ENCODE measurements around the gene PDCD1.
"Not testable (repeated sequence)": the region's sequence is repeated elsewhere in the genome, so short reads cannot be mapped to it uniquely, and the experiment has no call there.

PDCD1 gene

DNA sequence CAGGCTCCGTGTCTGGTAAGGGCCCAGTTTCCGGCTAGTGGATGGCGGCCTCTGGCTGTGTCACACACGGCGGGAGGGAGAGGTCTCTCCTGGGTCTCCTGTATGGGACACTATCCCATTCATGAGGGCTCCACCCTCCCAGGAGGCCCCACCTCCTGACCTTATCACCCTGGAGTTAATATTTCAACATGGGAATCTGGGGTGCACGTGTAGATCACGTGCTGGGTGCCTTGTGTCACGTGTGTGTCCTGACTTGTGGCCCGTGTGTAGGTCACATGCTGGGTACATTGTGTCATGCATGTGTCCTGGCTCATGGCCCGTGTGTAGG, 39.8 kb downstream of the PDCD1 start:
- TF ChIP-seq, protein P1, sequence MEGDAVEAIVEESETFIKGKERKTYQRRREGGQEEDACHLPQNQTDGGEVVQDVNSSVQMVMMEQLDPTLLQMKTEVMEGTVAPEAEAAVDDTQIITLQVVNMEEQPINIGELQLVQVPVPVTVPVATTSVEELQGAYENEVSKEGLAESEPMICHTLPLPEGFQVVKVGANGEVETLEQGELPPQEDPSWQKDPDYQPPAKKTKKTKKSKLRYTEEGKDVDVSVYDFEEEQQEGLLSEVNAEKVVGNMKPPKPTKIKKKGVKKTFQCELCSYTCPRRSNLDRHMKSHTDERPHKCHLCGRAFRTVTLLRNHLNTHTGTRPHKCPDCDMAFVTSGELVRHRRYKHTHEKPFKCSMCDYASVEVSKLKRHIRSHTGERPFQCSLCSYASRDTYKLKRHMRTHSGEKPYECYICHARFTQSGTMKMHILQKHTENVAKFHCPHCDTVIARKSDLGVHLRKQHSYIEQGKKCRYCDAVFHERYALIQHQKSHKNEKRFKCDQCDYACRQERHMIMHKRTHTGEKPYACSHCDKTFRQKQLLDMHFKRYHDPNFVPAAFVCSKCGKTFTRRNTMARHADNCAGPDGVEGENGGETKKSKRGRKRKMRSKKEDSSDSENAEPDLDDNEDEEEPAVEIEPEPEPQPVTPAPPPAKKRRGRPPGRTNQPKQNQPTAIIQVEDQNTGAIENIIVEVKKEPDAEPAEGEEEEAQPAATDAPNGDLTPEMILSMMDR (IDR thresholded peaks at IDR 0.05; ENCODE audit: low read depth, low read length, poor library complexity, severe bottlenecking) = no peak
- TF ChIP-seq EZH2phosphoT487 (IDR thresholded peaks at IDR 0.05; ENCODE audit: borderline replicate concordance, low read length) = no peak
- Histone ChIP-seq H3K9me3 (ENCODE audit: control insufficient read depth, insufficient read depth, low read length) (peaks cover 8% of the 10 kb centered on the region; the same call in 1 of the 2 replicates), H4K20me1 (ENCODE audit: control insufficient read depth, insufficient read depth, low read depth, low read length) (no peaks in the 10 kb centered on the region), H3K4me3 (ENCODE audit: low read length) (no peak overlapping the region), H3K27me3 (ENCODE audit: control insufficient read depth, low read length) (no peaks in the 10 kb centered on the region), H3K9me2 (replicated peaks; ENCODE audit: control insufficient read depth, low read length) (no peaks in the 10 kb centered on the region), H3K36me3 (ENCODE audit: control insufficient read depth, low read length) (no peaks in the 10 kb centered on the region), H3K4me1 (ENCODE audit: control insufficient read depth, low read length) (peaks cover 16% of the 10 kb centered on the region), H3K4me2 (ENCODE audit: low read length) (no peak overlapping the region), H3F3A (ENCODE audit: control insufficient read depth, insufficient read depth) (peaks cover 7% of the 10 kb centered on the region), H3K27ac (ENCODE audit: low read depth, low read length) (no peak overlapping the region), H3K79me2 (ENCODE audit: control insufficient read depth, low read length) (no peaks in the 10 kb centered on the region)

- Histone ChIP-seq H3K79me2 (ENCODE audit: control insufficient read depth, low read length) (no peaks in the 10 kb centered on the region), H3K27me3 (ENCODE audit: control insufficient read depth, low read length) (no peaks in the 10 kb centered on the region), H4K20me1 (ENCODE audit: control insufficient read depth, insufficient read depth, low read depth, low read length) (no peaks in the 10 kb centered on the region), H3F3A (ENCODE audit: control insufficient read depth, insufficient read depth) (peaks cover 7% of the 10 kb centered on the region), H3K27ac (ENCODE audit: low read depth, low read length) (no peak overlapping the region), H3K9me2 (replicated peaks; ENCODE audit: control insufficient read depth, low read length) (no peaks in the 10 kb centered on the region), H3K4me2 (ENCODE audit: low read length) (no peak overlapping the region), H3K4me3 (ENCODE audit: low read length) (no peak overlapping the region), H3K4me1 (ENCODE audit: control insufficient read depth, low read length) (peaks cover 21% of the 10 kb centered on the region), H3K9me3 (ENCODE audit: control insufficient read depth, insufficient read depth, low read length) (peaks cover 8% of the 10 kb centered on the region; the same call in 1 of the 2 replicates), H3K36me3 (ENCODE audit: control insufficient read depth, low read length) (no peaks in the 10 kb centered on the region)
- no peak for TF ChIP-seq EZH2phosphoT487 (IDR thresholded peaks at IDR 0.05; ENCODE audit: borderline replicate concordance, low read length)
- TF ChIP-seq, protein P1 (IDR thresholded peaks at IDR 0.05; ENCODE audit: low read depth, low read length, poor library complexity, severe bottlenecking) = no peak
Observed at GRCh38 chr2:241818229-241818942, 40.3 kb downstream of the PDCD1 start.

DNA sequence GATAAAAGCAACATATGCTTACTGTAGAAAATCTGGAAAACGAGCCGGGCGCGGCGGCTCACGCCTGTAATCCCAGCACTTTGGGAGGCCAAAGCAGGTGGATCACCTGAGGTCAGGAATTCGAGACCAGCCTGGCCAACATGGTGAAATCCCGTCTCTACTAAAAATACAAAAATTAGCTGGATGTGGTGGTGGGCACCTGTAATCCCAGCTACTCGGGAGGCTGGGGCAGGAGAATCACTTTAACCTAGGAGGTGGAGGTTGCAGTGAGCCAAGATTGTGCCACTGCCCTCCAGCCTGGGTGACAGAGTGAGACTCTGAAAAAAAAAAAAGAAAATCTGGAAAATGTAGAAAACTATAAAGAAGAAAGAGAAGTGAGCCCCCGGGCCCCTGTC, 40.9 kb downstream of the PDCD1 start:
- H3K36me3 ChIP-seq (ENCODE audit: control insufficient read depth, low read length); H3K9me2 ChIP-seq (replicated peaks; ENCODE audit: control insufficient read depth, low read length); H4K20me1 ChIP-seq (ENCODE audit: control insufficient read depth, insufficient read depth, low read depth, low read length): not testable (repeated sequence)

GRCh38 chr2:241817126-241817820, 41.4 kb downstream of the PDCD1 start:
- peak overlapping the region; percentile 14; the same call in 1 of the 2 replicates for H3K4me2 ChIP-seq (ENCODE audit: low read length)
- no peak for TF ChIP-seq EZH2phosphoT487 (IDR thresholded peaks at IDR 0.05; ENCODE audit: borderline replicate concordance, low read length)
- TF ChIP-seq, protein P1 (IDR thresholded peaks at IDR 0.05; ENCODE audit: low read depth, low read length, poor library complexity, severe bottlenecking) = no peak

More for the DNA sequence above, 40.9 kb downstream of the PDCD1 start:
- H3K4me3 ChIP-seq (ENCODE audit: low read length); H3K9me3 ChIP-seq (ENCODE audit: control insufficient read depth, insufficient read depth, low read length); H3K27me3 ChIP-seq (ENCODE audit: control insufficient read depth, low read length); H3K4me2 ChIP-seq (ENCODE audit: low read length); H3K27ac ChIP-seq (ENCODE audit: low read depth, low read length); H3K79me2 ChIP-seq (ENCODE audit: control insufficient read depth, low read length); H3F3A ChIP-seq (ENCODE audit: control insufficient read depth, insufficient read depth): not testable (repeated sequence)
- H3K4me1 ChIP-seq (ENCODE audit: control insufficient read depth, low read length) = peaks cover 27% of the 10 kb centered on the region

More at GRCh38 chr2:241817126-241817820, 41.4 kb downstream of the PDCD1 start:
- Histone ChIP-seq H3K4me1 (ENCODE audit: control insufficient read depth, low read length) (peaks cover 29% of the 10 kb centered on the region), H3K27ac (ENCODE audit: low read depth, low read length) (no peak overlapping the region), H3K9me2 (replicated peaks; ENCODE audit: control insufficient read depth, low read length) (no peaks in the 10 kb centered on the region), H3F3A (ENCODE audit: control insufficient read depth, insufficient read depth) (no peaks in the 10 kb centered on the region), H3K79me2 (ENCODE audit: control insufficient read depth, low read length) (no peaks in the 10 kb centered on the region), H4K20me1 (ENCODE audit: control insufficient read depth, insufficient read depth, low read depth, low read length) (no peaks in the 10 kb centered on the region), H3K4me3 (ENCODE audit: low read length) (no peak overlapping the region), H3K27me3 (ENCODE audit: control insufficient read depth, low read length) (no peaks in the 10 kb centered on the region), H3K36me3 (ENCODE audit: control insufficient read depth, low read length) (no peaks in the 10 kb centered on the region), H3K9me3 (ENCODE audit: control insufficient read depth, insufficient read depth, low read length) (no peaks in the 10 kb centered on the region)
